Left renal cortex interstitium (tissue), 4 donors: ENCODE results near the gene EXOC4. TPM values are rescaled to one million over a fixed set of nuclear protein-coding genes. Genes with fewer than 3 reads are reported as not detected.

Experiments used
- DNase-seq, 4 donors: peaks; one replicate each; pipeline ENCODE4 v3.0.0-alpha.2; 2013; ENCODE audit warnings: low read depth in 4 of 4, low spot score in 2 of 4, missing footprints in 1 of 4
- polyA plus RNA-seq, 4 donors: library from polyadenylated mRNA; unstranded; fragments of 120-200 nt; gene quantifications; one replicate each; pipeline ENCODE4 v1.2.1, GENCODE V29; 2013; ENCODE audit not compliant: insufficient read length in 4 of 4

EXOC4 gene
- polyA plus RNA-seq, 4 donors, result 62.5 to 71.8 (median 67.1) TPM

GRCh38 chr7:134037991-134038390 is 785.1 kb downstream of the EXOC4 start:
- no peak for DNase-seq

- DNase-seq, result no peak
These were observed 788.1 kb downstream of the EXOC4 start for GRCh38 chr7:134040988-134041387.

GRCh38 chr7:134041477-134041876 is 788.6 kb downstream of the EXOC4 start:
- no peak for DNase-seq

- no peak for DNase-seq
These were observed 789.4 kb downstream of the EXOC4 start for GRCh38 chr7:134042307-134042706.

GRCh38 chr7:134044682-134045081 is 791.8 kb downstream of the EXOC4 start:
- DNase-seq, result no peak

GRCh38 chr7:134045716-134046115 is 792.8 kb downstream of the EXOC4 start:
- no peak for DNase-seq

- DNase-seq, result no peak
These were observed 793.8 kb downstream of the EXOC4 start for GRCh38 chr7:134046594-134047128.

GRCh38 chr7:134047675-134048074 is 794.8 kb downstream of the EXOC4 start:
- no peak for DNase-seq

GRCh38 chr7:134048166-134048565 is 795.3 kb downstream of the EXOC4 start:
- no peak for DNase-seq

- DNase-seq, result no peak
These were observed 798.1 kb downstream of the EXOC4 start for GRCh38 chr7:134051020-134051419.

GRCh38 chr7:134056816-134057215 is 803.9 kb downstream of the EXOC4 start:
- no peak for DNase-seq

- DNase-seq, result no peak
These were observed 805.6 kb downstream of the EXOC4 start for GRCh38 chr7:134058521-134058920.

- DNase-seq, result no peak
These were observed 806.1 kb downstream of the EXOC4 start for GRCh38 chr7:134058980-134059379.

GRCh38 chr7:134059921-134060320 is 807.0 kb downstream of the EXOC4 start:
- no peak for DNase-seq

GRCh38 chr7:134060874-134061273 is 808.0 kb downstream of the EXOC4 start:
- DNase-seq, result no peak

- DNase-seq, result no peak
These were observed 809.6 kb downstream of the EXOC4 start for GRCh38 chr7:134062460-134062859.

GRCh38 chr7:134065415-134065814 is 812.5 kb downstream of the EXOC4 start:
- DNase-seq, result no peak

GRCh38 chr7:134067164-134067563 is 814.3 kb downstream of the EXOC4 start:
- DNase-seq, result no peak

- DNase-seq, result no peak
These were observed 815.8 kb downstream of the EXOC4 start for GRCh38 chr7:134068670-134069069.

- no peak for DNase-seq
These were observed 816.3 kb downstream of the EXOC4 start for GRCh38 chr7:134069187-134069586.

GRCh38 chr7:134070673-134071072 is 817.8 kb downstream of the EXOC4 start:
- DNase-seq, result no peak

- no peak for DNase-seq
These were observed 818.8 kb downstream of the EXOC4 start for GRCh38 chr7:134071355-134072331.
